GM12892 (cell line): ENCODE data around the gene POGZ.
"Not testable (repeated sequence)": the region's sequence is repeated elsewhere in the genome, so short reads cannot be mapped to it uniquely, and the experiment has no call there.

Source experiments
- DNase-seq: peaks from one replicate; pipeline ENCODE4 v3.0.0; 2011; ENCODE audit not compliant: insufficient read length
- FAIRE-seq: peaks from 2 replicates; lab custom pipeline; 2011; peaks lifted over from hg19 to GRCh38; lab: Jason Lieb, UNC
- POLR2A ChIP-seq: IDR thresholded peaks from 2 replicates; pipeline ENCODE4 v1.6.1; 2011; ENCODE audit warnings: low read depth, low read length, control low read depth
- POLR2AphosphoS5 ChIP-seq: IDR thresholded peaks from 2 replicates; pipeline ENCODE4 v1.6.1; 2011; ENCODE audit warnings: low read depth, low read length, control low read depth
- TAF1 ChIP-seq: IDR thresholded peaks from 2 replicates; pipeline ENCODE4 v1.6.1; 2011; ENCODE audit warnings: low read depth, mild to moderate bottlenecking, control low read depth, low read length, borderline replicate concordance

The POGZ gene

GRCh38 chr1:151407304-151407703 is 52.0 kb downstream of the POGZ start:
- no peak for TF ChIP-seq POLR2A
- DNase-seq (no peak), FAIRE-seq (no peak)

- DNase-seq (no peak), FAIRE-seq (no peak)
- TF ChIP-seq POLR2AphosphoS5, result no peak
- no peak for TF ChIP-seq POLR2A
- no peak for TF ChIP-seq TAF1
Measured at GRCh38 chr1:151406176-151406575, 53.1 kb downstream of the POGZ start.

GRCh38 chr1:151405187-151405951 is 53.9 kb downstream of the POGZ start:
- DNase-seq, result no peak
- no peak for FAIRE-seq
- no peak for TF ChIP-seq TAF1
- TF ChIP-seq POLR2A, result no peak
- TF ChIP-seq POLR2AphosphoS5, result no peak

- FAIRE-seq (no peak), DNase-seq (no peak)
- no peak for TF ChIP-seq POLR2A
- TF ChIP-seq TAF1, result no peak
- TF ChIP-seq POLR2AphosphoS5, result no peak
Measured at GRCh38 chr1:151403612-151404011, 55.7 kb downstream of the POGZ start.

- DNase-seq (no peak), FAIRE-seq (no peak)
- TF ChIP-seq TAF1, result no peak
- TF ChIP-seq POLR2A, result peak; percentile 43; the same call in 1 of the 2 replicates
Measured at GRCh38 chr1:151402764-151403163, 56.5 kb downstream of the POGZ start.

GRCh38 chr1:151401860-151402259 is 57.4 kb downstream of the POGZ start:
- no peak for FAIRE-seq
- DNase-seq, result no peak
- TF ChIP-seq TAF1, result no peak
- 0 out of 2 replicates have a peak, but pooled peaks have one; percentile 5 for TF ChIP-seq POLR2AphosphoS5

- FAIRE-seq (no peak), DNase-seq (no peak)
Measured at GRCh38 chr1:151401125-151401788, 58.0 kb downstream of the POGZ start.

GRCh38 chr1:151399324-151400171 is 59.7 kb downstream of the POGZ start, which contains the start of gene PSMB4:
Gene PSMB4 (plus strand): TSS chr1:151399573. CDS start chr1:151399588, 15 bp downstream.
- TF ChIP-seq POLR2A (peak; percentile 78; the same call in 1 of the 2 replicates), TAF1 (peak; percentile 91), POLR2AphosphoS5 (peak; percentile 92)
- DNase-seq (peak; percentile 61), FAIRE-seq (peak; percentile 95)

More at GRCh38 chr1:151401125-151401788, 58.0 kb downstream of the POGZ start:
- TF ChIP-seq POLR2A (peak; percentile 26; the same call in 1 of the 2 replicates), POLR2AphosphoS5 (0 out of 2 replicates have a peak, but pooled peaks have one; percentile 0), TAF1 (no peak)

- FAIRE-seq, DNase-seq: not testable (repeated sequence)
Measured at GRCh38 chr1:151396265-151396664, 63.0 kb downstream of the POGZ start.

GRCh38 chr1:151393583-151393982 is 65.7 kb downstream of the POGZ start:
- DNase-seq, result no peak
- no peak for TF ChIP-seq TAF1
- no peak for TF ChIP-seq POLR2A
- no peak for TF ChIP-seq POLR2AphosphoS5
- FAIRE-seq, result no peak

GRCh38 chr1:151391079-151391563 is 68.2 kb downstream of the POGZ start:
- FAIRE-seq (no peak), DNase-seq (no peak)
- no peak for TF ChIP-seq POLR2A
- no peak for TF ChIP-seq POLR2AphosphoS5
- no peak for TF ChIP-seq TAF1

GRCh38 chr1:151390221-151391078 is 68.8 kb downstream of the POGZ start:
- not testable (repeated sequence) for FAIRE-seq, DNase-seq
